ENCODE measurements around the gene HGFAC.

- TF ChIP-seq CTCF (conservative IDR thresholded peaks at IDR 0.05 in 1 of 2, IDR thresholded peaks at IDR 0.05 in 1 of 2; ENCODE audit: extremely low read depth in 1 of 2, insufficient read depth in 1 of 2, low read depth in 1 of 2, low read length in 2 of 2) (no peak), EZH2 (IDR thresholded peaks at IDR 0.05; ENCODE audit: borderline replicate concordance, low read length) (no peak)
Observed at GRCh38 chr4:3447431-3448395, 5.9 kb downstream of the HGFAC start.

All from mammary epithelial cell (primary cell).